ENCODE measurements around the gene PRKCE.

- TF ChIP-seq CTCF (IDR thresholded peaks at IDR 0.05) (no peak), EZH2 (IDR thresholded peaks at IDR 0.05; ENCODE audit: borderline replicate concordance, insufficient read depth, low read depth, low read length, poor library complexity, severe bottlenecking) (no peak)
These were observed 142.0 kb downstream of the PRKCE start for GRCh38 chr2:45793305-45793962.
